Thoracic aorta (tissue), 2 donors: ENCODE measurements around the gene CCNL2. TPM values are rescaled to one million over a fixed set of nuclear protein-coding genes. Genes with fewer than 3 reads are reported as not detected.

ENCODE experiments used
- ATAC-seq: fragments of 150-250 bp; one replicate; pipeline ENCODE4 v1.8.0; 2017; ENCODE audit warnings: low read depth; ENCODE audit not compliant: insufficient number of reproducible peaks, low FRiP score
- DNase-seq: peaks from one replicate; pipeline ENCODE4 v3.0.0-alpha.2; 2020; ENCODE audit warnings: low spot score
- H3K27ac ChIP-seq, 2 donors: fragments of 200-600 bp; sonication (generic); 1 replicate in 1 of 2; 2 replicates in 1 of 2; pipeline ENCODE4 v1.5.1; 2016; ENCODE audit warnings: mild to moderate bottlenecking in 2 of 2, moderate library complexity in 2 of 2
- H3K27me3 ChIP-seq: fragments of 200-600 bp; sonication (generic); replicated peaks from 2 replicates; pipeline ENCODE4 v1.6.0; 2016; ENCODE audit warnings: mild to moderate bottlenecking; ENCODE audit not compliant: insufficient read depth
- H3K36me3 ChIP-seq: fragments of 200-600 bp; sonication (generic); one replicate; pipeline ENCODE4 v1.5.1; 2016
- H3K4me1 ChIP-seq, 2 donors: fragments of 200-600 bp; sonication (generic); 1 replicate in 1 of 2; 2 replicates in 1 of 2; pipeline versions ENCODE4 v1.5.1 to v1.6.0; 2016; ENCODE audit warnings: low read depth in 2 of 2, mild to moderate bottlenecking in 1 of 2; ENCODE audit not compliant: control insufficient read depth in 1 of 2
- H3K4me3 ChIP-seq: fragments of 200-600 bp; sonication (generic); 2 replicates; pipeline ENCODE4 v1.5.1; 2016; ENCODE audit warnings: mild to moderate bottlenecking
- H3K9me3 ChIP-seq: fragments of 200-600 bp; sonication (generic); 2 replicates; pipeline ENCODE4 v1.5.1; 2016
- CTCF ChIP-seq: fragments of 200-600 bp; sonication (generic); IDR thresholded peaks from one replicate; pipeline ENCODE4 v1.5.1; 2019; ENCODE audit warnings: antibody characterized with exemption
- total RNA-seq, 2 donors: library from RNA; depleted of rRNA; stranded (reverse); fragments of >200 nt; gene quantifications; one replicate each; pipeline versions ENCODE4 v1.1.0 to v1.2.3, GENCODE V29; 2016

Gene CCNL2
- total RNA-seq, 2 donors from 2014 or later = 214 to 313 TPM

- DNase-seq (no peak), ATAC-seq (no peak)
- H3K4me3 ChIP-seq = no peak overlapping the region
- peaks cover 14 to 52% of the 10 kb centered on the region in 2 donors for H3K4me1 ChIP-seq
- H3K27ac ChIP-seq = peak overlapping the region in 1 of 2 donors; percentile 17
- H3K9me3 ChIP-seq = no peaks in the 10 kb centered on the region
- peaks cover 12% of the 10 kb centered on the region for H3K36me3 ChIP-seq
- no peaks in the 10 kb centered on the region for H3K27me3 ChIP-seq
- TF ChIP-seq CTCF = no peak
Observed at GRCh38 chr1:1353389-1354151, 45.6 kb downstream of the CCNL2 start.

GRCh38 chr1:1352786-1353388 lies 46.2 kb downstream of the CCNL2 start:
- ATAC-seq (no peak), DNase-seq (no peak)
- Histone ChIP-seq H3K4me3 (no peak overlapping the region), H3K27ac (peak overlapping the region; percentile 66), H3K36me3 (peaks cover 12% of the 10 kb centered on the region), H3K4me1 (peaks cover 15 to 55% of the 10 kb centered on the region in 2 donors), H3K27me3 (no peaks in the 10 kb centered on the region), H3K9me3 (no peaks in the 10 kb centered on the region)
- no peak for TF ChIP-seq CTCF

- no peak overlapping the region for H3K4me3 ChIP-seq
- H3K4me1 ChIP-seq = peaks cover 24 to 63% of the 10 kb centered on the region in 2 donors
- H3K9me3 ChIP-seq = no peaks in the 10 kb centered on the region
- DNase-seq (no peak), ATAC-seq (no peak)
- no peaks in the 10 kb centered on the region for H3K27me3 ChIP-seq
- peaks cover 12% of the 10 kb centered on the region for H3K36me3 ChIP-seq
- peak overlapping the region; percentile 66 for H3K27ac ChIP-seq
- TF ChIP-seq CTCF = no peak
Observed at GRCh38 chr1:1351511-1352427, 47.4 kb downstream of the CCNL2 start.

- peaks cover 28 to 76% of the 10 kb centered on the region in 2 donors for H3K4me1 ChIP-seq
- no peaks in the 10 kb centered on the region for H3K27me3 ChIP-seq
- TF ChIP-seq CTCF = peak; percentile 48
- peak within 1 kb of the TSS; percentile 91 for H3K4me3 ChIP-seq
- H3K36me3 ChIP-seq = peaks cover 11% of the 10 kb centered on the region
- DNase-seq (no peak), ATAC-seq (peak; percentile 83)
- H3K27ac ChIP-seq = peak within 1 kb of the TSS; percentile 71 to 81
- H3K9me3 ChIP-seq = no peaks in the 10 kb centered on the region
Observed at GRCh38 chr1:1349256-1350012, 49.7 kb downstream of the CCNL2 start, which contains the start of gene DVL1. Gene DVL1, minus strand, starts transcription at chr1:1349418. Its CDS starts 353 bp downstream, at chr1:1349065.
